GM12878 (cell line): ENCODE data around the gene PRDM2. TPM values are rescaled to one million over a fixed set of nuclear protein-coding genes. Genes with fewer than 3 reads are reported as not detected.

Experiments
- ATAC-seq: fragments of 200-7000 bp; cut with Tn5 transposase; 3 replicates; pipeline ENCODE4 v1.9.1; 2020; ENCODE audit warnings: mild to moderate bottlenecking, moderate library complexity
- BruUV-seq: library from RNA; stranded (reverse); fragments of 400-500 nt; replicated peaks from 2 replicates; lab custom pipeline; 2021; lab: Mats Ljungman, UMichigan
- CTCF ChIA-PET: fragments of 300-600 bp; sonication (Branson Sonifier 250); formaldehyde crosslinking; extraction: SDS; loops from one replicate; lab custom pipeline; 2021; ENCODE audit warnings: inconsistent platforms; lab: Yijun Ruan, JAX
- POLR2A ChIA-PET: fragments of 350-600 bp; formaldehyde crosslinking; extraction: SDS; loops from one replicate; lab custom pipeline; 2021; ENCODE audit warnings: inconsistent platforms; lab: Charles Lee
- RAD21 ChIA-PET: fragments of 300-600 bp; sonication (Branson Sonifier 250); formaldehyde crosslinking; loops from one replicate; lab custom pipeline; 2023; ENCODE audit warnings: antibody characterized with exemption; ENCODE audit not compliant: unreplicated experiment; lab: Charles Lee
- SMC1A ChIA-PET: fragments of 300-600 bp; sonication (Branson Sonifier 250); formaldehyde crosslinking; loops from one replicate; lab custom pipeline; 2023; ENCODE audit not compliant: unreplicated experiment, uncharacterized antibody; lab: Charles Lee
- DNase-seq: peaks from one replicate; pipeline ENCODE4 v3.0.0-alpha.2; 2011; ENCODE audit warnings: low read depth, low spot score
- FAIRE-seq: peaks from 3 replicates; lab custom pipeline; 2011; peaks lifted over from hg19 to GRCh38; lab: Jason Lieb, UNC
- H2AFZ ChIP-seq: 2 replicates; pipeline ENCODE4 v1.6.0; 2011; ENCODE audit warnings: low read depth, low read length, control low read depth; ENCODE audit not compliant: control insufficient read depth
- H3K27ac ChIP-seq: 2 replicates; pipeline ENCODE4 v1.5.1; 2011; ENCODE audit warnings: control low read depth; ENCODE audit not compliant: control insufficient read depth, insufficient read depth
- H3K27me3 ChIP-seq, 2 experiments: replicated peaks in 1 of 2; 2 replicates each; pipeline versions ENCODE4 v1.6.0 to v1.6.1; 2011; ENCODE audit warnings: low read length in 1 of 2; ENCODE audit not compliant: control insufficient read depth in 2 of 2, insufficient read depth in 2 of 2
- H3K36me3 ChIP-seq, 2 experiments: 2 replicates each; pipeline ENCODE4 v1.5.1; 2011; ENCODE audit warnings: low read length in 1 of 2; ENCODE audit not compliant: control insufficient read depth in 2 of 2, insufficient read depth in 2 of 2
- H3K4me1 ChIP-seq: 2 replicates; pipeline ENCODE4 v1.6.1; 2011; ENCODE audit warnings: mild to moderate bottlenecking, low read length, moderate library complexity, mixed read lengths; ENCODE audit not compliant: control insufficient read depth, insufficient read depth
- H3K4me2 ChIP-seq: 2 replicates; pipeline ENCODE4 v1.6.0; 2011; ENCODE audit warnings: control low read depth; ENCODE audit not compliant: control insufficient read depth, insufficient read depth
- H3K4me3 ChIP-seq: fragments of 200-600 bp; sonication (generic); 2 replicates; pipeline ENCODE4 v1.5.1; 2016
- H3K79me2 ChIP-seq: 2 replicates; pipeline ENCODE4 v1.6.0; 2011; ENCODE audit warnings: low read length; ENCODE audit not compliant: control insufficient read depth, insufficient read depth
- H3K9ac ChIP-seq: 2 replicates; pipeline ENCODE4 v1.8.0; 2011; ENCODE audit warnings: low read length, control low read depth, mixed read lengths; ENCODE audit not compliant: control insufficient read depth, insufficient read depth
- H3K9me3 ChIP-seq: replicated peaks from 3 replicates; pipeline ENCODE4 v1.5.1; 2011; ENCODE audit warnings: mild to moderate bottlenecking, low read length; ENCODE audit not compliant: control insufficient read depth, insufficient read depth
- H4K20me1 ChIP-seq: 2 replicates; pipeline ENCODE4 v1.6.0; 2011; ENCODE audit not compliant: control insufficient read depth, insufficient read depth
- CHD1 ChIP-seq: IDR thresholded peaks from 2 replicates; pipeline ENCODE4 v1.6.1; 2012; ENCODE audit warnings: low read depth, low read length, improper control_type of control experiment
- RAD21 ChIP-seq: IDR thresholded peaks from 2 replicates; pipeline ENCODE4 v1.6.1; 2011; ENCODE audit warnings: mild to moderate bottlenecking, low read depth, low read length, moderate library complexity; ENCODE audit not compliant: insufficient read depth
- TBL1XR1 ChIP-seq: IDR thresholded peaks from 2 replicates; pipeline ENCODE4 v1.6.1; 2012; ENCODE audit warnings: low read depth, low read length, improper control_type of control experiment
- ZNF274 ChIP-seq: IDR thresholded peaks from one replicate; pipeline ENCODE4 v1.8.0; 2011; ENCODE audit not compliant: insufficient read length, insufficient read depth
- ZSCAN29 ChIP-seq: fragments of 450-650 bp; IDR thresholded peaks from 2 replicates; pipeline ENCODE4 v1.6.1; 2017; ENCODE audit warnings: mild to moderate bottlenecking, moderate library complexity
- WGBS: methylation state at CpG from one replicate; pipeline ENCODE4 v1.1.6; 2016; ENCODE audit warnings: low lambda C conversion rate; ENCODE audit not compliant: insufficient replicate concordance, insufficient coverage; ENCODE audit errors: missing lambda C conversion rate; 5-methylcytosine and 5-hydroxymethylcytosine counted together
- in situ Hi-C: fragments of 300-500 bp; cut with MboI; formaldehyde crosslinking; loops from 9 replicates; pipeline ENCODE4 v1.14.3; 2018; ENCODE audit warnings: mixed read lengths
- intact Hi-C: fragments of 100-400 bp; cut with micrococcal nuclease; formaldehyde crosslinking; loops from one replicate; pipeline ENCODE4 v1.14.2; 2022; ENCODE audit not compliant: unreplicated experiment
- polyA plus RNA-seq, 11 experiments: library from polyadenylated mRNA; depleted of rRNA in 4 of 11; unstranded in 6 of 11; stranded (reverse) in 5 of 11; fragments of >200 nt; fragmentation: Nextera tagmentation in 4 of 11; fragmentation: Illumina TruSeq in 1 of 11; extraction: Ambion mirVana in 4 of 11; extraction: Trizol in 1 of 11; gene quantifications; 1 replicate in 1 of 11; 2 replicates in 10 of 11; pipeline versions ENCODE4 v1.2.1 to v1.2.3, GENCODE V29; 2011 to 2016; ENCODE audit warnings: inconsistent platforms in 2 of 11, missing spikeins in 2 of 11, low read depth in 1 of 11
- total RNA-seq, 4 experiments: library from RNA; depleted of rRNA in 3 of 4; stranded (reverse); fragments of >200 nt in 3 of 4; fragmentation: Illumina TruSeq in 1 of 4; extraction: Trizol in 1 of 4; gene quantifications; 2 replicates each; pipeline versions ENCODE4 v1.2.1 to v1.2.3, GENCODE V29; 2013 to 2021
- TF ChIP-seq, protein P1 (sequence below): IDR thresholded peaks from 2 replicates; pipeline ENCODE4 v1.6.1; 2012; ENCODE audit warnings: improper control_type of control experiment, low read depth, low read length; ENCODE audit not compliant: insufficient replicate concordance
- TF ChIP-seq, protein P2 (sequence below), 3 experiments: IDR thresholded peaks in 2 of 3; conservative IDR thresholded peaks in 1 of 3; 2 replicates each; pipeline ENCODE4 v1.5.1; 2011; ENCODE audit warnings: low read depth in 3 of 3, low read length in 3 of 3, mild to moderate bottlenecking in 3 of 3, control low read depth in 2 of 3, moderate library complexity in 2 of 3, inconsistent platforms in 1 of 3, mixed read lengths in 1 of 3; ENCODE audit not compliant: control insufficient read depth in 2 of 3, insufficient read depth in 1 of 3; ENCODE audit errors: extremely low read depth in 1 of 3

The PRDM2 gene
- total and polyA plus RNA-seq, 10 of the 15 experiments (the other 5 are each of a cell fraction or from before 2014, with no cell fraction given) = 8.4 to 45.1 (median 23.5) TPM

DNA sequence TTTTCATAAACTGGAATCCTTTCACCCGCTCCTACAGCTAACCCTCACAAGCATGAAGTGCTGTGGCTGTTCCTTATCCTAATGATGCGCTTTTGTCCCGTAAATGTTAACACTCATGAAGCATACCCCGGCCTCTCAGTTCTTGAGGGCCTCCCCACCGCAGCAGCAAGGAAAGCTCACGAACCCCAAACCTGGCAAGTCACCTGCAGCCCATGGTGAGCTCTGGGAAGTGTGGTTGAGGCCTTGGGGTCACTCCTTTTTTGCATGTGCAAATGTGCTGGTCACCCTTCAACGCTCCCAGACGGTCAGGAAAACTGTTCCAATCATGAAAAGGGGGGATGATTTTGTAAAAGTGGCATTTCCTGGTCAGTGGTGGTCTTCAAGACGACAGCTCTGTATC lies 124.6 kb downstream of the PRDM2 start (continued):
- TF ChIP-seq, protein P1, sequence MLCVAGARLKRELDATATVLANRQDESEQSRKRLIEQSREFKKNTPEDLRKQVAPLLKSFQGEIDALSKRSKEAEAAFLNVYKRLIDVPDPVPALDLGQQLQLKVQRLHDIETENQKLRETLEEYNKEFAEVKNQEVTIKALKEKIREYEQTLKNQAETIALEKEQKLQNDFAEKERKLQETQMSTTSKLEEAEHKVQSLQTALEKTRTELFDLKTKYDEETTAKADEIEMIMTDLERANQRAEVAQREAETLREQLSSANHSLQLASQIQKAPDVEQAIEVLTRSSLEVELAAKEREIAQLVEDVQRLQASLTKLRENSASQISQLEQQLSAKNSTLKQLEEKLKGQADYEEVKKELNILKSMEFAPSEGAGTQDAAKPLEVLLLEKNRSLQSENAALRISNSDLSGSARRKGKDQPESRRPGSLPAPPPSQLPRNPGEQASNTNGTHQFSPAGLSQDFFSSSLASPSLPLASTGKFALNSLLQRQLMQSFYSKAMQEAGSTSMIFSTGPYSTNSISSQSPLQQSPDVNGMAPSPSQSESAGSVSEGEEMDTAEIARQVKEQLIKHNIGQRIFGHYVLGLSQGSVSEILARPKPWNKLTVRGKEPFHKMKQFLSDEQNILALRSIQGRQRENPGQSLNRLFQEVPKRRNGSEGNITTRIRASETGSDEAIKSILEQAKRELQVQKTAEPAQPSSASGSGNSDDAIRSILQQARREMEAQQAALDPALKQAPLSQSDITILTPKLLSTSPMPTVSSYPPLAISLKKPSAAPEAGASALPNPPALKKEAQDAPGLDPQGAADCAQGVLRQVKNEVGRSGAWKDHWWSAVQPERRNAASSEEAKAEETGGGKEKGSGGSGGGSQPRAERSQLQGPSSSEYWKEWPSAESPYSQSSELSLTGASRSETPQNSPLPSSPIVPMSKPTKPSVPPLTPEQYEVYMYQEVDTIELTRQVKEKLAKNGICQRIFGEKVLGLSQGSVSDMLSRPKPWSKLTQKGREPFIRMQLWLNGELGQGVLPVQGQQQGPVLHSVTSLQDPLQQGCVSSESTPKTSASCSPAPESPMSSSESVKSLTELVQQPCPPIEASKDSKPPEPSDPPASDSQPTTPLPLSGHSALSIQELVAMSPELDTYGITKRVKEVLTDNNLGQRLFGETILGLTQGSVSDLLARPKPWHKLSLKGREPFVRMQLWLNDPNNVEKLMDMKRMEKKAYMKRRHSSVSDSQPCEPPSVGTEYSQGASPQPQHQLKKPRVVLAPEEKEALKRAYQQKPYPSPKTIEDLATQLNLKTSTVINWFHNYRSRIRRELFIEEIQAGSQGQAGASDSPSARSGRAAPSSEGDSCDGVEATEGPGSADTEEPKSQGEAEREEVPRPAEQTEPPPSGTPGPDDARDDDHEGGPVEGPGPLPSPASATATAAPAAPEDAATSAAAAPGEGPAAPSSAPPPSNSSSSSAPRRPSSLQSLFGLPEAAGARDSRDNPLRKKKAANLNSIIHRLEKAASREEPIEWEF = no peak
- TF ChIP-seq TBL1XR1 = no peak

DNA sequence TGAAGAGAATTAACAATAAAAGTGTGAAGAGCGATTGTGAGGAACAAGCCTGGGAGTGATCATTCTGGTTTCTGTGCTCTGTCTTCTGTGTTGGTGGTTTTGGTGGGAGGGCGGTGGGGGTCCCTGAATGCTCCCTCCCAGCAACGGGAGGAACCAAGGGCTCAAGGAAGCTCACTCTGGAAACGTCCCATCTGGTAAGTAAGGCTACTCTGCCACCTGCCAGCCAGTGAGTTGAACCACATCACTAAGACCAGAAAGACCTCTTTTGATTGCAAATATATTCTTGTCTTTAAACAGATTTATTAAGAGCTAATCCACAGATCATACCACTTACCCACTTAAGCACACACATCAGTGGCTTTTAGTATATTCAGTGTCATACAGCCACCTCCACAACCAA lies 125.0 kb downstream of the PRDM2 start:
- no peak overlapping the region for H3K4me2 ChIP-seq
- in situ Hi-C loops = loop anchor here (5.0 kb wide), 1 partner anchor 132 kb away; no protein-coding TSS in a partner anchor
- intact Hi-C loops = no loop called here
- no peak overlapping the region for H3K4me3 ChIP-seq
- H3K36me3 ChIP-seq = no peaks in the 10 kb centered on the region
- no TSS peak for BruUV-seq
- no peak overlapping the region for H2AFZ ChIP-seq
- no peak for DNase-seq
- no peak overlapping the region for H3K9ac ChIP-seq
- RAD21 ChIA-PET = interaction anchor here (1.7 kb wide), 1 partner anchor 92 kb away, joined by 3 read pairs; no protein-coding TSS in a partner anchor
- no peaks in the 10 kb centered on the region; a peak in 1 of 4 replicates for H3K27me3 ChIP-seq
- TF ChIP-seq ZSCAN29 = no peak
- TF ChIP-seq, protein P2, sequence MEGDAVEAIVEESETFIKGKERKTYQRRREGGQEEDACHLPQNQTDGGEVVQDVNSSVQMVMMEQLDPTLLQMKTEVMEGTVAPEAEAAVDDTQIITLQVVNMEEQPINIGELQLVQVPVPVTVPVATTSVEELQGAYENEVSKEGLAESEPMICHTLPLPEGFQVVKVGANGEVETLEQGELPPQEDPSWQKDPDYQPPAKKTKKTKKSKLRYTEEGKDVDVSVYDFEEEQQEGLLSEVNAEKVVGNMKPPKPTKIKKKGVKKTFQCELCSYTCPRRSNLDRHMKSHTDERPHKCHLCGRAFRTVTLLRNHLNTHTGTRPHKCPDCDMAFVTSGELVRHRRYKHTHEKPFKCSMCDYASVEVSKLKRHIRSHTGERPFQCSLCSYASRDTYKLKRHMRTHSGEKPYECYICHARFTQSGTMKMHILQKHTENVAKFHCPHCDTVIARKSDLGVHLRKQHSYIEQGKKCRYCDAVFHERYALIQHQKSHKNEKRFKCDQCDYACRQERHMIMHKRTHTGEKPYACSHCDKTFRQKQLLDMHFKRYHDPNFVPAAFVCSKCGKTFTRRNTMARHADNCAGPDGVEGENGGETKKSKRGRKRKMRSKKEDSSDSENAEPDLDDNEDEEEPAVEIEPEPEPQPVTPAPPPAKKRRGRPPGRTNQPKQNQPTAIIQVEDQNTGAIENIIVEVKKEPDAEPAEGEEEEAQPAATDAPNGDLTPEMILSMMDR (IDR thresholded peaks at IDR 0.05 in 2 of 3, conservative IDR thresholded peaks at IDR 0.05 in 1 of 3; ENCODE audit: control insufficient read depth in 2 of 3, extremely low read depth in 1 of 3, insufficient read depth in 1 of 3, low read depth in 3 of 3, low read length in 3 of 3) = peak in 1 of 3 experiments; percentile 33; a peak in 2 of 6 replicates
- TF ChIP-seq RAD21 = peak; percentile 46
- no peak for TF ChIP-seq CHD1
- TF ChIP-seq ZNF274 = no peak
- TF ChIP-seq, all 136 proteins: peak for 2
- no peaks in the 10 kb centered on the region for H3K4me1 ChIP-seq
- CTCF ChIA-PET = interaction anchor here (1.2 to 1.7 kb wide), 6 partner anchors 9 to 159 kb away, joined by 3 to 9 read pairs (median 4); no protein-coding TSS in a partner anchor
- H3K27ac ChIP-seq = no peak overlapping the region
- FAIRE-seq (no peak), ATAC-seq (no peak)
- WGBS = 35% methylated on average over 4 of the region's 4 CpGs
- POLR2A ChIA-PET = no interaction called here
- H3K79me2 ChIP-seq = no peaks in the 10 kb centered on the region
- no peaks in the 10 kb centered on the region for H3K9me3 ChIP-seq
- H4K20me1 ChIP-seq = no peaks in the 10 kb centered on the region
- SMC1A ChIA-PET = interaction anchor here (0.8 to 1.2 kb wide), 2 partner anchors 158 to 159 kb away, joined by 3 to 6 read pairs; no protein-coding TSS in a partner anchor
